Measurements from ENCODE around the gene C10orf90.

DNA sequence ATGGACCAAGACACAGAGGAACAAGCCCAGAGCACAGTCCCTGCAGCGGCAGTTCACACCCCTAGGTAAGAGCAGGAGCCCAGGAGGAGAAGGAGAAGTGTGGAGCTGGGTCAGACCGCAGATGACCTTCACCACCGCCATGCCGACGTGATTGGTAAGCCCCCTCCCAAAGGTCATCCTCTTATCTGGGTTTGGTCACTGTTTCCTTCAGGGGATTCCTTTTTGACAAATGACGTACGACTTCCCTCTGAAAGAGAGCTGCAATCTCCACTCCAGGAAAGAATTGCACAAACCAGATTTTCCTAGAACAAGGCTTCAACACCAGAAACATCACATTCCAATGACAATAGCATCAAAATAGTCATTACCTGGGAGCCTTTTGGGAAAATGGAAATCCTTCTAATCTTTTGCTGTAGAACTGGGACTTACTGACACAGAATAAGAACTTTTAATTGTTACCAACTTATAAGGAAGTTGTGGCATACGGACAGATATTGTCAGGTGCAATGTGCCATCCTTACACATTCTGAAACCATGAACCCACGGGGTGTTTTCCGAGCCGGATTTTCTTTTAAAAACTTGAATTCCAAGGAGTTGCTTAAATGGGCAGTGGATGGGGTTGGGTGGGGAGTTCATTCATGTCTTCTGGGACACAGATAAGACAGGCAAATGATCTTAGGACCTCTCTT, 261.4 kb downstream of the C10orf90 start:
- TF ChIP-seq, protein P1, sequence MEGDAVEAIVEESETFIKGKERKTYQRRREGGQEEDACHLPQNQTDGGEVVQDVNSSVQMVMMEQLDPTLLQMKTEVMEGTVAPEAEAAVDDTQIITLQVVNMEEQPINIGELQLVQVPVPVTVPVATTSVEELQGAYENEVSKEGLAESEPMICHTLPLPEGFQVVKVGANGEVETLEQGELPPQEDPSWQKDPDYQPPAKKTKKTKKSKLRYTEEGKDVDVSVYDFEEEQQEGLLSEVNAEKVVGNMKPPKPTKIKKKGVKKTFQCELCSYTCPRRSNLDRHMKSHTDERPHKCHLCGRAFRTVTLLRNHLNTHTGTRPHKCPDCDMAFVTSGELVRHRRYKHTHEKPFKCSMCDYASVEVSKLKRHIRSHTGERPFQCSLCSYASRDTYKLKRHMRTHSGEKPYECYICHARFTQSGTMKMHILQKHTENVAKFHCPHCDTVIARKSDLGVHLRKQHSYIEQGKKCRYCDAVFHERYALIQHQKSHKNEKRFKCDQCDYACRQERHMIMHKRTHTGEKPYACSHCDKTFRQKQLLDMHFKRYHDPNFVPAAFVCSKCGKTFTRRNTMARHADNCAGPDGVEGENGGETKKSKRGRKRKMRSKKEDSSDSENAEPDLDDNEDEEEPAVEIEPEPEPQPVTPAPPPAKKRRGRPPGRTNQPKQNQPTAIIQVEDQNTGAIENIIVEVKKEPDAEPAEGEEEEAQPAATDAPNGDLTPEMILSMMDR (IDR thresholded peaks at IDR 0.05): no peak
- TF ChIP-seq EP300 (IDR thresholded peaks at IDR 0.05) (no peak), POLR2A (IDR thresholded peaks at IDR 0.05) (no peak)
